Pons (tissue), 1 donor: Measurements from ENCODE around the gene HTRA1.

ENCODE experiments used
- DNase-seq: peaks from one replicate; pipeline ENCODE4 v3.0.0-alpha.2; 2016; ENCODE audit warnings: low spot score

The HTRA1 gene

GRCh38 chr10:122495406-122496340 lies 34.3 kb downstream of the HTRA1 start:
- no peak for DNase-seq

- DNase-seq: no peak
Measured at GRCh38 chr10:122497241-122497640, 35.9 kb downstream of the HTRA1 start.

GRCh38 chr10:122498521-122498920 lies 37.2 kb downstream of the HTRA1 start:
- DNase-seq: no peak

GRCh38 chr10:122499012-122499411 lies 37.7 kb downstream of the HTRA1 start:
- DNase-seq: no peak

- peak; percentile 74 for DNase-seq
Measured at GRCh38 chr10:122499491-122499941, 38.2 kb downstream of the HTRA1 start.

- DNase-seq: peak; percentile 86
Measured at GRCh38 chr10:122500194-122500593, 38.8 kb downstream of the HTRA1 start.

GRCh38 chr10:122500726-122501125 lies 39.4 kb downstream of the HTRA1 start:
- DNase-seq: no peak

- DNase-seq: no peak
Measured at GRCh38 chr10:122503012-122503411, 41.7 kb downstream of the HTRA1 start.

GRCh38 chr10:122503886-122504609 lies 42.7 kb downstream of the HTRA1 start:
- DNase-seq: no peak

- DNase-seq: peak; percentile 95
Measured at GRCh38 chr10:122504610-122504950, 43.2 kb downstream of the HTRA1 start.

GRCh38 chr10:122505011-122505410 lies 43.7 kb downstream of the HTRA1 start:
- no peak for DNase-seq

GRCh38 chr10:122505885-122506645 lies 44.7 kb downstream of the HTRA1 start:
- DNase-seq: no peak

- DNase-seq: no peak
Measured at GRCh38 chr10:122507616-122508015, 46.3 kb downstream of the HTRA1 start.

GRCh38 chr10:122508021-122508420 lies 46.7 kb downstream of the HTRA1 start:
- DNase-seq: no peak

- DNase-seq: no peak
Measured at GRCh38 chr10:122509323-122509722, 48.0 kb downstream of the HTRA1 start.

GRCh38 chr10:122510326-122510725 lies 49.0 kb downstream of the HTRA1 start:
- DNase-seq: no peak

- DNase-seq: no peak
Measured at GRCh38 chr10:122510736-122511135, 49.4 kb downstream of the HTRA1 start.

- no peak for DNase-seq
Measured at GRCh38 chr10:122513053-122513452, 51.7 kb downstream of the HTRA1 start.

GRCh38 chr10:122514045-122514840 lies 52.9 kb downstream of the HTRA1 start:
- no peak for DNase-seq

GRCh38 chr10:122515022-122515424 lies 53.7 kb downstream of the HTRA1 start:
- DNase-seq: peak; percentile 64

- no peak for DNase-seq
Measured at GRCh38 chr10:122515588-122516231, 54.4 kb downstream of the HTRA1 start.
